T-helper 9 cell (primary cell): ENCODE data around the gene ZEB2.

ENCODE experiments used
- DNase-seq: peaks from one replicate; pipeline ENCODE4 v3.0.0-alpha.2; 2020

ZEB2 gene

GRCh38 chr2:144468823-144469595, 50.9 kb downstream of the ZEB2 start:
- DNase-seq, result no peak

- no peak for DNase-seq
These were observed 52.3 kb downstream of the ZEB2 start for GRCh38 chr2:144467502-144468137.

GRCh38 chr2:144466637-144467036, 53.3 kb downstream of the ZEB2 start:
- DNase-seq, result no peak

- no peak for DNase-seq
These were observed 54.2 kb downstream of the ZEB2 start for GRCh38 chr2:144465749-144466148.

GRCh38 chr2:144464730-144465129, 55.2 kb downstream of the ZEB2 start:
- DNase-seq, result no peak

- DNase-seq, result no peak
These were observed 56.7 kb downstream of the ZEB2 start for GRCh38 chr2:144463266-144463665.

GRCh38 chr2:144462266-144462665, 57.7 kb downstream of the ZEB2 start:
- DNase-seq, result no peak

- no peak for DNase-seq
These were observed 58.6 kb downstream of the ZEB2 start for GRCh38 chr2:144461308-144461766.

GRCh38 chr2:144460727-144461307, 59.1 kb downstream of the ZEB2 start:
- no peak for DNase-seq

- DNase-seq, result no peak
These were observed 60.0 kb downstream of the ZEB2 start for GRCh38 chr2:144459937-144460336.

GRCh38 chr2:144459286-144459685, 60.6 kb downstream of the ZEB2 start:
- no peak for DNase-seq

GRCh38 chr2:144458541-144458940, 61.4 kb downstream of the ZEB2 start:
- DNase-seq, result no peak

- DNase-seq, result no peak
These were observed 63.2 kb downstream of the ZEB2 start for GRCh38 chr2:144456680-144457079.

- no peak for DNase-seq
These were observed 63.9 kb downstream of the ZEB2 start for GRCh38 chr2:144455987-144456386.

- no peak for DNase-seq
These were observed 65.2 kb downstream of the ZEB2 start for GRCh38 chr2:144454466-144455287.

GRCh38 chr2:144453486-144454158, 66.3 kb downstream of the ZEB2 start:
- no peak for DNase-seq

GRCh38 chr2:144452989-144453336, 67.0 kb downstream of the ZEB2 start:
- no peak for DNase-seq

- DNase-seq, result no peak
These were observed 67.5 kb downstream of the ZEB2 start for GRCh38 chr2:144452169-144452988.

- DNase-seq, result no peak
These were observed 68.5 kb downstream of the ZEB2 start for GRCh38 chr2:144451443-144451842.

- DNase-seq, result no peak
These were observed 70.9 kb downstream of the ZEB2 start for GRCh38 chr2:144449028-144449406.

GRCh38 chr2:144448389-144449027, 71.4 kb downstream of the ZEB2 start:
- DNase-seq, result no peak
